GM12864 (cell line): Measurements from ENCODE around the gene SGCE.

Experiments
- DNase-seq: peaks from one replicate; pipeline ENCODE4 v3.0.0-alpha.2; 2011; ENCODE audit warnings: low read depth
- H3K4me3 ChIP-seq: 2 replicates; pipeline ENCODE4 v1.5.1; 2011; ENCODE audit warnings: mild to moderate bottlenecking, low read depth, low read length, control low read depth
- CTCF ChIP-seq: IDR thresholded peaks from 2 replicates; pipeline ENCODE4 v1.5.1; 2011; ENCODE audit warnings: low read depth, mild to moderate bottlenecking, moderate library complexity, low read length, control low read depth, inconsistent platforms; ENCODE audit errors: missing control alignments

SGCE gene

DNA sequence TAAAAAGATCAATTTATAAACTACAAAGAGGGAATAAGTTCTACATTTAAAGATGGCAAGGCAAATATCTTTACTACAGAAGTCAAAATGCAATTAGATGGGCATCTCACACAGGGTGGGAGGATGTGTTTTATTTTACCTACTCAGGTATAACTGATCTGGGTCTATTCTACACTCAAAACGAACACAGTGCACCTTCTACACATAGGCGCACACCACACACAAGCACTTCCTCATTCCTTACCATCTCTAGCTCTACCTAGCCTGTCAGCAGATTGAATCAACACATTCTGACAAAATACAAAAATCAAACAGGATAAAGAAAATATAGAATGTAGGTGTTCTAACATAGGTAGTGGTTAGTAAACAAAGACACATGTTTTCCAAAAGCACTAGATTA, 64.8 kb downstream of the SGCE start:
- TF ChIP-seq CTCF, result no peak
- no peak overlapping the region for H3K4me3 ChIP-seq
- no peak for DNase-seq

DNA sequence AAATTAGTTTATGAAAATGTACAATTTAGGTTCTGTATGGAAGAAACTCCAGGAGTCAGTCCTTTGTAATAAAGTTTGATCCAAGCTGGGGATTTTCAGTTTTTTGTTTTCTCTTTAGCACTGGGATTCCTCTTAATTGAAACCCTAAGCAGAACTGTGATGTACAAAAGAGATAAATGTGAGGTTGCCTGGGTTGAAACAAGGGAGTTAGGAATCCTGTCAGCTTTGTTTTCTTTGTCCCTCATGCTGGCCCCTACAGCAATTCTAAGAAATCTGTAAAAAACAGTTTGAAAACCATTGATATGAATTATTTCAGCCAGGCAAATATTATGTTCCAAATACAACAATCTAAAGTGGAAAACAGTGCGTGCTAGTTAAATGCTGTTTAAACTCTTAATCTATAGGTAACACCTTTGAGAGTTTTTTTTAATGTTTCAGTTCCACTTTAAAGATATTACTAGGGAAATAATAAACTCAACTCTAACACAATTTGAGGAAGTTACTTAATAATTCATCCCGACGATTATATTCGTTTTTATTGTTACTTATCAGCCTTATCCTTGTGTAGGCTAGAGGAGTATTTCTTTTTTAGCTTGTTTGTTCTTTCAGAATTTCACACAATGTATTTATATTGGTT, 65.3 kb downstream of the SGCE start:
- TF ChIP-seq CTCF, result no peak
- DNase-seq, result no peak
- no peak overlapping the region for H3K4me3 ChIP-seq

GRCh38 chr7:94588075-94588474, 67.9 kb downstream of the SGCE start:
- H3K4me3 ChIP-seq, result no peak overlapping the region
- TF ChIP-seq CTCF, result no peak
- no peak for DNase-seq

- no peak for TF ChIP-seq CTCF
- DNase-seq, result no peak
- no peak overlapping the region for H3K4me3 ChIP-seq
Measured at GRCh38 chr7:94584113-94584512, 71.8 kb downstream of the SGCE start.

- DNase-seq, result no peak
- no peak overlapping the region for H3K4me3 ChIP-seq
- no peak for TF ChIP-seq CTCF
Measured at GRCh38 chr7:94580601-94581000, 75.3 kb downstream of the SGCE start.

DNA sequence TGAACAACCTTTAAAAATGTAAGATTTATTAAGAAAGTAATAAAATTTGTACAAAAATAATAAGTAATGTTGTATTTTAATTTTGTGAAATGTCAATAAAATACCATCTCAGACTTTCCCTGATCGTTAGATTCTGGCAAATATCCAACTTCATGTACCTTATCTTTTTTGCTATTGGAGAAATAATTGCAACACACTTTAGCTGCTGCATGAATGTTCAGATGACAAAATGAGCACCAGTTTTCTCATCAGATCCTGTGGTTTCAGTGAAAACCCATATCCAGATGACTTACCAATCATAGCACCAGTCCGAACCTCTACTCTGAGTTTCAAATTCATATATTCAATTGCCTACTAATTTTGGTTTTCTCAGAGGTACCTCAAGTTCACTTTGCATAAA, 76.5 kb downstream of the SGCE start:
- TF ChIP-seq CTCF, result no peak
- no peak for DNase-seq
- no peak overlapping the region for H3K4me3 ChIP-seq

- TF ChIP-seq CTCF, result no peak
- no peak for DNase-seq
- no peak overlapping the region for H3K4me3 ChIP-seq
Measured at GRCh38 chr7:94578614-94579013, 77.3 kb downstream of the SGCE start.
